ENCODE results near the gene SELENOI. TPM values are rescaled to one million over a fixed set of nuclear protein-coding genes. Genes with fewer than 3 reads are reported as not detected.
"Not testable (repeated sequence)": the region's sequence is repeated elsewhere in the genome, so short reads cannot be mapped to it uniquely, and the experiment has no call there.

Gene SELENOI
- total and polyA plus RNA-seq, 12 donors = 1.9 to 45.4 (median 18.7) TPM

GRCh38 chr2:26318950-26319349 lies 27.0 kb upstream of the SELENOI start:
- TF ChIP-seq POLR2A (IDR thresholded peaks at IDR 0.05) (no peak), CTCF (IDR thresholded peaks at IDR 0.05) (no peak)
- intact Hi-C loops (cut with DNase I) = no loop called here
- DNase-seq = no peak
- Histone ChIP-seq H3K27me3 (no peaks in the 10 kb centered on the region), H3K4me3 (no peak overlapping the region), H3K27ac (no peak overlapping the region), H3K36me3 (replicated peaks in 1 of 2) (no peaks in the 10 kb centered on the region), H3K9me3 (replicated peaks in 1 of 3) (no peaks in the 10 kb centered on the region), H3K4me1 (replicated peaks in 1 of 2) (peaks cover 3% of the 10 kb centered on the region in 2 donors)
- 57 to 68% (median 62%) methylated on average over 6 of the region's 6 CpGs for WGBS, 4 donors

- intact Hi-C loops (cut with DNase I) = loop anchor here in 1 of 2 donors (10.0 kb wide), 1 partner anchor 80 kb away; the partner anchor contains the start of genes HADHA and HADHB
- not testable (repeated sequence) for H3K27ac ChIP-seq; H3K36me3 ChIP-seq (replicated peaks in 1 of 2); H3K4me1 ChIP-seq (replicated peaks in 1 of 2); H3K9me3 ChIP-seq (replicated peaks in 1 of 3); DNase-seq; H3K27me3 ChIP-seq; H3K4me3 ChIP-seq
Measured at GRCh38 chr2:26324479-26324878, 21.5 kb upstream of the SELENOI start.

GRCh38 chr2:26324903-26325302 lies 21.0 kb upstream of the SELENOI start:
- Histone ChIP-seq H3K4me3 (no peak overlapping the region), H3K4me1 (replicated peaks in 1 of 2) (peaks cover 0 to 4% of the 10 kb centered on the region in 2 donors), H3K27me3 (no peaks in the 10 kb centered on the region), H3K36me3 (replicated peaks in 1 of 2) (no peaks in the 10 kb centered on the region), H3K9me3 (replicated peaks in 1 of 3) (no peaks in the 10 kb centered on the region), H3K27ac (no peak overlapping the region)
- TF ChIP-seq CTCF (IDR thresholded peaks at IDR 0.05) (no peak), POLR2A (IDR thresholded peaks at IDR 0.05) (no peak)
- WGBS, 4 donors = 51 to 78% (median 65%) methylated on average over 3 of the region's 3 CpGs
- DNase-seq = no peak
- intact Hi-C loops (cut with DNase I) = loop anchor here in 1 of 2 donors (10.0 kb wide), 1 partner anchor 80 kb away; the partner anchor contains the start of genes HADHA and HADHB

GRCh38 chr2:26325851-26326250 lies 20.1 kb upstream of the SELENOI start:
- Histone ChIP-seq H3K4me1 (replicated peaks in 1 of 2) (peaks cover 0 to 4% of the 10 kb centered on the region in 2 donors), H3K4me3 (no peak overlapping the region), H3K27ac (peak overlapping the region in 1 of 5 donors; percentile 25), H3K9me3 (replicated peaks in 1 of 3) (no peaks in the 10 kb centered on the region), H3K27me3 (no peaks in the 10 kb centered on the region), H3K36me3 (replicated peaks in 1 of 2) (no peaks in the 10 kb centered on the region)
- 55 to 66% (median 57%) methylated on average over 4 of the region's 4 CpGs for WGBS, 4 donors
- DNase-seq = no peak
- no peak for TF ChIP-seq CTCF (IDR thresholded peaks at IDR 0.05)
- TF ChIP-seq POLR2A (IDR thresholded peaks at IDR 0.05) = no peak
- intact Hi-C loops (cut with DNase I) = loop anchor here in 1 of 2 donors (10.0 kb wide), 1 partner anchor 81 kb away; the partner anchor contains the start of genes HADHA and HADHB

- H3K4me1 ChIP-seq (replicated peaks in 1 of 2) = peaks cover 0 to 4% of the 10 kb centered on the region in 2 donors
- WGBS, 4 donors = 70 to 100% (median 94%) methylated on average over 1 of the region's 1 CpG
- no peak for TF ChIP-seq POLR2A (IDR thresholded peaks at IDR 0.05)
- TF ChIP-seq CTCF (IDR thresholded peaks at IDR 0.05) = no peak
Measured at GRCh38 chr2:26326514-26326913, 19.4 kb upstream of the SELENOI start.

More at GRCh38 chr2:26326514-26326913, 19.4 kb upstream of the SELENOI start:
- no peaks in the 10 kb centered on the region for H3K27me3 ChIP-seq
- no peak for DNase-seq
- peak overlapping the region in 1 of 5 donors; percentile 25 for H3K27ac ChIP-seq
- H3K4me3 ChIP-seq = no peak overlapping the region
- no peaks in the 10 kb centered on the region for H3K9me3 ChIP-seq (replicated peaks in 1 of 3)
- intact Hi-C loops (cut with DNase I) = loop anchor here in 1 of 2 donors (10.0 kb wide), 1 partner anchor 82 kb away; the partner anchor contains the start of genes HADHA and HADHB
- H3K36me3 ChIP-seq (replicated peaks in 1 of 2) = no peaks in the 10 kb centered on the region
